Adipocyte (in vitro differentiated cells): ENCODE measurements around the gene SUFU.

ENCODE experiments used
- DNase-seq: peaks from one replicate; pipeline ENCODE4 v3.0.0-alpha.2; 2015; ENCODE audit warnings: low read depth
- H3K27me3 ChIP-seq: replicated peaks from 2 replicates; pipeline ENCODE4 v1.7.0; 2013; ENCODE audit warnings: mild to moderate bottlenecking, low read length, moderate library complexity; ENCODE audit not compliant: control insufficient read depth, insufficient read depth
- H3K36me3 ChIP-seq: 2 replicates; pipeline ENCODE4 v1.7.0; 2013; ENCODE audit warnings: low read length, mild to moderate bottlenecking, moderate library complexity; ENCODE audit not compliant: control insufficient read depth, insufficient read depth, severe bottlenecking
- H3K4me1 ChIP-seq: 2 replicates; pipeline ENCODE4 v1.7.0; 2013; ENCODE audit warnings: mild to moderate bottlenecking, low read length, moderate library complexity; ENCODE audit not compliant: control insufficient read depth, insufficient read depth
- H3K4me3 ChIP-seq: 2 replicates; pipeline ENCODE4 v1.7.0; 2013; ENCODE audit warnings: mild to moderate bottlenecking, low read length, moderate library complexity
- H3K9ac ChIP-seq: 2 replicates; pipeline ENCODE4 v1.7.0; 2013; ENCODE audit warnings: mild to moderate bottlenecking, low read length, moderate library complexity
- H3K9me3 ChIP-seq: 2 replicates; pipeline ENCODE4 v1.7.0; 2013; ENCODE audit warnings: mild to moderate bottlenecking, low read length, moderate library complexity; ENCODE audit not compliant: control insufficient read depth

Gene SUFU

DNA sequence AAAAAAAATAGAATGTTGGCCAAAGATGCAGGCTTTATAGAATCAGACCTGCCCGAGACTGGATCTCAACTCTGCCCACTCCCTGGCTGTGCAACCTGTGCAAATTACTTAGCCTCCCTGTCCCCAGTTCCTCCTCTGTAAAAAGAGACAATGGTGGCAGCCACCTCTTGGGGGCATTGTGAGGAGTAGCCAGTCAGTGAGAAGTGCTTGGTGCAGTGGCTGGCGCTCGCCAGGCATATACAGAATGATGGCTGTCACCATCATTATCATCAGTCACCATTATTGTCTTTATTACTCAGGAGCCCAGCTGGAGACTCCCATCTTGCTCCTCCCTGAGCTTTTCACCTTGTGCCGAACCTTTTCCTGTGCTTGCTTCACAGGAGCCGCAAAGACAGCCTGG, 111.1 kb downstream of the SUFU start:
- peaks cover 64% of the 10 kb centered on the region for H3K4me1 ChIP-seq
- no peaks in the 10 kb centered on the region for H3K27me3 ChIP-seq
- no peak overlapping the region for H3K9ac ChIP-seq
- DNase-seq: no peak
- H3K36me3 ChIP-seq: peaks cover 33% of the 10 kb centered on the region
- H3K4me3 ChIP-seq: no peak overlapping the region
- H3K9me3 ChIP-seq: no peaks in the 10 kb centered on the region

DNA sequence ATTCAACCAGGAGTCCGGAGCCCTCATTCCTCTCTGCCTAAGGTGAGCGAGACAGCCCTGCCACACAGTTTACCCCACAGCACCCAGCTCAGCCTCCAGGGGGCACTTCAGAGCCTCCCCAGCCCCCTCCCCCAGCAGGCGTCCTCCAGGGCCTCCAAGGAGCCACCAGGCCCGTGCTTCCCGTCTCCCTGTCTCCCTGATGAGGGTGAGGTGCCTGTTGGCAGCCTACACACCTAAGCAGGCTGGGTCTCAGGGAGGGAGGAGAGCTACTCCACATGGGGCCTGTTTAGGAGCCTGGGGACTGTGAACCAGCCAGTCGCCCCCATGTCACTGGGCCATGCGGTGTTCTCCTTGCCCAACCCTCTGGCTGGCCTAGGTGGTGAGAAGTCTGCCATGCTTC, 111.6 kb downstream of the SUFU start:
- Histone ChIP-seq H3K36me3 (peaks cover 33% of the 10 kb centered on the region), H3K9ac (no peak overlapping the region), H3K9me3 (no peaks in the 10 kb centered on the region), H3K27me3 (no peaks in the 10 kb centered on the region), H3K4me3 (no peak overlapping the region), H3K4me1 (peaks cover 64% of the 10 kb centered on the region)
- DNase-seq: no peak

DNA sequence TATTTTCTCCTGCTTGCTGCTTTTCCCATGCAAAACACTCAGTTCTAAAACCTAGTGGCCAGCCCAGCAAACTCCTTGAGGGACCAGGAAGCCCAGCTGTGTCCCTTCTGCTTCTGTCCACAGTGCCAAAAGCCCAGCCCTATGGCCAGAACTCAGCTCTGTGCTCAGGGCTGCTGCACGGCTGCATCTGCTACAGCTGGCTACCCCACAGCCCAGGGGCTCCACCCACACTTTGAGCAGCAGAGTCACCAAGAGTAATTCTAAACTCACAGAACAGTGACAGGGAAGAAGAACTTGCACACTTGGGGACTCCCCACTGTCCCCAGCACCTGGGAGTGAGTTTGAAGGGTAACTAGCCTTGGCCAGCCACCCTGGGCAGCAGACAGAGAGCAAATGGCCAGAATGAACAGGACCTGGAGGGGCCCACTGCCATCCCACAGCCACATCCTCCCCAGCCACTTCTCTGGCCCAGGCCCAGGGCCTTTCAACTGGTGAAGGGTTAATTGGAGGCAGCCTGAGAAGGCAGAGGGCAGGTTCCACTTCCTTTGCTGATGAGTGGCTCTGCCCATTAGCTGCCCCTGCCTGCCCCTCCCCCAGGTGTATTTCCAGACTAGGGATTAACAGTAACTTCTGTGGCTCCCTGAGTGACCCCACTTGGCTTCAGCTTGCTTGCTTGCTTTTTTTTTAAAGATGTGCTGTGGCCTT, 112.4 kb downstream of the SUFU start:
- H3K4me1 ChIP-seq: peaks cover 64% of the 10 kb centered on the region
- no peak overlapping the region for H3K9ac ChIP-seq
- no peaks in the 10 kb centered on the region for H3K27me3 ChIP-seq

DNA sequence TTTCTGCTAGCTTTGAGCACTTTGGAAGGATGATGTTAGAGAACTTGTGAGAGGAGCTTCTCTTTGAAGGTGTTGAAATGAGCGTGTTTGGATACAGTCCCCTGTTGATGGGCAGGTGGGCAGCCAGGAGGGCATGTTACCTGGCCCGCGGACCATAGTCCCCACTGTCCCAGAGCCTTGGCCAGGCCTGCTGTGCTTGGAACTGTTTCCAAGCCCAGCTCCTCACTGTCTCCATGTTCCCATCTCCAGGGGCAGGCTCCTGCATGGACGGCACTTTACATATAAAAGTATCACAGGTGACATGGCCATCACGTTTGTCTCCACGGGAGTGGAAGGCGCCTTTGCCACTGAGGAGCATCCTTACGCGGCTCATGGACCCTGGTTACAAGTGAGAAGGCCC, 113.3 kb downstream of the SUFU start:
- H3K36me3 ChIP-seq: peaks cover 33% of the 10 kb centered on the region

More for the DNA sequence above, 112.4 kb downstream of the SUFU start:
- DNase-seq: no peak
- Histone ChIP-seq H3K9me3 (no peaks in the 10 kb centered on the region), H3K4me3 (no peak overlapping the region), H3K36me3 (peaks cover 33% of the 10 kb centered on the region)

DNA sequence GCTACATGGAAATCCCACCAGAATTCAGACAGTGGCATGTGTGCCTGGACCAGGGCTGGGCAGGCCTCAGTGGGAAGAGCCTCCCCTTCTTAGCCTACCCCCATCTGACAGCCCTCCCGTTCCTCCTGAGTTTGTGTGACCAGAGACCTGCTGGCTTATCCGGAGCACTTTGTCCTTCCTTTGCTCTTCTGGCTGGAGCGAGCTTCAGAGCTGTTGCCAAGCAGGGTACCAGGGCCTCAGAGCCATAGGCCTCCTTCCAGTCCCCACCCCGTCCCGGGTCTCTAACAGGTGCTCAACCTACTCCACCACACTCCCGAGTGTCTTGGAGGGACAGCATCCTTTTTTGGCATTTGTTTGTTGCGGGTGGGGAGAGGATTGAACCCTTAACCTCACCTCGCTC, 114.0 kb downstream of the SUFU start:
- no peak for DNase-seq
- H3K4me3 ChIP-seq: no peak overlapping the region
- H3K36me3 ChIP-seq: peaks cover 33% of the 10 kb centered on the region
- H3K9ac ChIP-seq: no peak overlapping the region
- peaks cover 59% of the 10 kb centered on the region for H3K4me1 ChIP-seq
- no peaks in the 10 kb centered on the region for H3K27me3 ChIP-seq
- H3K9me3 ChIP-seq: no peaks in the 10 kb centered on the region

More for the DNA sequence above, 113.3 kb downstream of the SUFU start:
- H3K9ac ChIP-seq: no peak overlapping the region
- H3K4me3 ChIP-seq: no peak overlapping the region
- H3K9me3 ChIP-seq: no peaks in the 10 kb centered on the region
- H3K27me3 ChIP-seq: no peaks in the 10 kb centered on the region
- peaks cover 64% of the 10 kb centered on the region for H3K4me1 ChIP-seq
- no peak for DNase-seq

DNA sequence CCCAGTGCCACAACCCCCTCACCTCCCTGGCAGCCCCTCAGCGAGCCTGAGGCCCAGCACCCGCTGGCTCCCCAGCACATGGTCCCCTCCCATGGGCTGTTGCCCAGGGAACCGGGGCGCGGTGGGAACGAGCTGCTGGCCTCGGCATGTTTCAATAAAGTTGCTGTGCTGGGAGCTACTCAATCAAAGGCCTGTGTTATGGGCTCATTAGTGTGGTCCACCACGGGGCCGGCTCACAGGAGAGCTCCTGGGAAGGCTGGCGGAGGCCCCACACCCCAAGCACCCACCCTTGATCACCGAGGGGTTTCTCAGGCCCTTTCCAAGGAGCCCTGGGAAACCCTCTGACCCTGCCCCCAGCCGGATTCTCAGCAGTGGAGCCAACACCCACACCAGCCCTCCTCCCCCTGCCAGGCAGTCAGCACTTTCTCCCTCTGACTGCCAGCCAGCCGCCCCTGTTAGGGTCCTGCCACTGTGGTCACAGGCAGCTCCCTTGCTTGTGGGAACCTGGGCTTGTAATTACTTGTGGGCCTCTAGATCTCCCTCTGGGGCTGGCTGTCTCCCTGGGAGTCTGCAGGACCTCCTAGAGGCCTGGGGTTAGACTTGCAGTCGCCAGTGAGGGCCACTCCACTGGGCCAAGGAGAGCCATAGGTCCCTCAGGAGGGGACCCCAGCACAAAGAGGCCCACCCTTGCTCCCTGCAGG, 115.7 kb downstream of the SUFU start:
- Histone ChIP-seq H3K4me3 (no peak overlapping the region), H3K27me3 (no peaks in the 10 kb centered on the region), H3K9ac (peak overlapping the region; percentile 15), H3K36me3 (peaks cover 33% of the 10 kb centered on the region), H3K9me3 (no peaks in the 10 kb centered on the region), H3K4me1 (peaks cover 53% of the 10 kb centered on the region)
- DNase-seq: no peak

DNA sequence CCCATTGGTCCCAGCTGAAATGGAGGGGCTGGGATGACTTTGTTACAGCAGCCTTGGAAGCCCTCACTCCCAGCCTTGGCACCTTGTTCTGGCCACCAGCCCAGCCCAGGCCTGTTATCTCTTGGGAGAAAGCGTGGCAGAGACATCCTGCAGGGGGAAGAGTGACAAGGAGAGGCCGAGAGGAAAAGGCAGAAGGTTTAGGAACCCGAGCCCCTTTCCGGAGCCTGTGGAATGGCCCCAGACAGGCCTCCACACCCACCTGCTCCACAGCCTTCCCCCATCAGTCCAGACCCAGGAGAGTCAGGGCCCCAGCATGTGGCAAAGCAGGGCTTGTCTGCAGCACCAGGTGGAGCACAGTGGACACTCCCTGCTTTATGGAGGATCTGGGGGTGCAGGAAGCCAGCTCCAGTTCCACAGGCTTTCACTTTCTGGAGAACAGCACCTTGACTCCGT, 116.4 kb downstream of the SUFU start:
- DNase-seq: no peak
- peak overlapping the region; percentile 30 for H3K9ac ChIP-seq
- H3K4me3 ChIP-seq: no peak overlapping the region
- no peaks in the 10 kb centered on the region for H3K9me3 ChIP-seq
- H3K4me1 ChIP-seq: peaks cover 61% of the 10 kb centered on the region
- peaks cover 30% of the 10 kb centered on the region for H3K36me3 ChIP-seq
- no peaks in the 10 kb centered on the region for H3K27me3 ChIP-seq

DNA sequence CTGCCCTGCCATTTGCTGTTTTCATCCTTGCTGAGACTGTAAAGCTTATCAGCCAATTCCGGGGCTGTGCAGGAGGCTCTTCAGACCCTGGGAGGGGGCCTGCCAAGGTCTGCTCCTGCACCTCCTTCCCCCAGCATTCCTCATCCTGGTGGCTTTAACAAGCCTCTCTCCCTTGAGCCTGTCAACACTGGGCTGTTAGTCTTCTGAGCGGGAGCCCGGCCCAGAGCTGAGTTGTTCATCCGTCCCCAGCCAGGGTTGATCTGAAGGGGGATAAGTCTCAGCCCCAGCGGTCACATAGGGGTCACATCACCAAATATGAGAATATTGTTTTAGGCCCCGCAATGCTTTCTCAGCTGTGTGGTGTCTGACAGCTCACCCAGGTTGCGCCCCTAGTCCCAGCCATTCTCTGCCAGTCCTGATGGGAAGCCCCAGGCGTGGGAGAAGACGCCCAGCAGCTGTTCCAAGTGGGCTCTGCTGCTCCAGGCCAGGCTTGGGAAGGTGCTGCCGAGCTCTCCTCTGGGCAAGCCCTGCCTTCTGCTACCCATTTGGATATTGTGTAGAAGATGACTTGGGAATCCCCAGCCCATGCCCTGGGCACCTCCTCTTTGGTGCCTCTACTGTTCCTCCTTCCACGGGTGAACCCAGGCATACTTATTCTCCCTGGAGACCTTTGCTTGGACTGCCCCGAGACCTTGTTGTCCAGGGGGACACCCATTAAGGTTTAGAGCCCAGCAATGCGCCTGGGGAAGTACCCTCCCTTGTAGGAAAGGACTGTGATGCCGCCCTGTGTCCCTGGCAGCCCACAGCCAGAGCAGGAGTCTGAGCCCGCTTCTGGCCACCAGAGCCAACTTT, 117.0 kb downstream of the SUFU start:
- H3K9me3 ChIP-seq: no peaks in the 10 kb centered on the region
- H3K36me3 ChIP-seq: peaks cover 27% of the 10 kb centered on the region
- no peak overlapping the region for H3K4me3 ChIP-seq
- no peak for DNase-seq
- peak overlapping the region; percentile 30 for H3K9ac ChIP-seq
- peaks cover 62% of the 10 kb centered on the region for H3K4me1 ChIP-seq
- no peaks in the 10 kb centered on the region for H3K27me3 ChIP-seq

DNA sequence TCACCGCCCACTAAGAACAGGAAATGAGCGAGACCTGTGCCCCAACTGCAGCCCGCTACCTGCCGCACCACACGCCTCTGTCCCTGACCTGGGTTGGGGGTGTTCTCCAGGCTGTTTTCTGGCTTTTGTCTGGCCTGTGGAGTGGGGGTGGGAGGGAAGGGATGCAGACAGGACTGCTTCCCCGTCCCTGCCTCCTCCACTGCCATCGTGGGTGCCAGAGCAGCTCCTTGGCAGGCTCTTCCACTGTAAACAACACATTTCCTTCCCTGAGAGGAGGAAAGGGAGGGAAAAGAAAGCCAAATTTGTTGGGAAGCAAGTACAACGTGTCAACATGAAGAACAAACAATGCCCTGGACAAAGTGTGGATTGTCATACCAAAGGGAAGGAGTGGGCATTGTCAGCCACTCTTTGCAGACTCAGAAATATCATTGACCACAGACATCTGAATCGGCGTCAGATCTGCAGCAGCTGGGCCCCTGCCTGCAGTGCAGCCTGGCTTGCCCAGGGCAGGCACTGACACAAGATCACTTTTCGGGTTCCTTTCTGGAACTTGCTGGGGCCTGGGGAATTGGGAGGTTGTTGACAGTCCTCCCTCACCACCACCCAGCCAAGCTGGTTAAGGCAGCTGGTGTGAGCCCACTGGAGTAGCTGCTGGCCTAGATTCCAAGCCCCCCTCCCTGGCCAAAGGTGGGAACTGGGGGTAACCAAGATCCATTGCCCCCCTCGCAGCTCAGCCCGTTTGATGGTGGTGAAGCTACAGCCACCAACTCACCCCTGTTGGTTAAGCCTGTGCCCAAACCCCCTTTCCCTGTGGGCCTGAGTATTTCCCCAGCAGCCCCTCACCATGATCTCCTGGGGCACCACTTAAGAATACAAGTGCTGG, 117.9 kb downstream of the SUFU start:
- no peak overlapping the region for H3K4me3 ChIP-seq
- no peaks in the 10 kb centered on the region for H3K27me3 ChIP-seq
- H3K9me3 ChIP-seq: no peaks in the 10 kb centered on the region
- H3K36me3 ChIP-seq: peaks cover 23% of the 10 kb centered on the region
- peak overlapping the region; percentile 59 for H3K9ac ChIP-seq
- peaks cover 60% of the 10 kb centered on the region for H3K4me1 ChIP-seq
- DNase-seq: no peak

DNA sequence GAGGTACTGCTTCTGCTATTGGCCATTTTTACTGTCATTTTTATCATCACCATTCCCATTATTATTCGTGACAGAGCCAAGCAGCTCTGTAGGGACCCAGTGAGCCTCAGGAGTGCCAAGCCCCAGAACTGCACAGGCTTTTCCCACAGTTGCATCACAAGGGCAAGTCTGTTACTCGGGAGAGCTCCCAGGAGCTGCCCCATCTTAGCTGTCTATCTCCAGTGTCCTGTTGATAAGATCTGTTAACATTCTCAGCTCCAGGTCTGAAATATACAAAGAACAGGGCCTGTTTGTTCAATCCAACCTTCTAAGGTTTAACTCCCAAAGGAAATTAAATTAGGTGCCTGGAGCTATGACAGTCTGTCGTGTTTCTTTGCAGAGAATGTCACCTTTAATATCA, 120.3 kb downstream of the SUFU start:
- Histone ChIP-seq H3K4me1 (peaks cover 83% of the 10 kb centered on the region), H3K4me3 (no peak overlapping the region), H3K9ac (no peak overlapping the region), H3K27me3 (no peaks in the 10 kb centered on the region), H3K36me3 (no peaks in the 10 kb centered on the region), H3K9me3 (no peaks in the 10 kb centered on the region)
- no peak for DNase-seq
